OCI-LY7 (cell line): Measurements from ENCODE around the gene MSRB1. TPM values are rescaled to one million over a fixed set of nuclear protein-coding genes. Genes with fewer than 3 reads are reported as not detected.

Source experiments
- BruUV-seq: library from RNA; stranded (reverse); fragments of 400-500 nt; replicated peaks from 2 replicates; lab custom pipeline; 2021; lab: Mats Ljungman, UMichigan
- CTCF ChIA-PET: fragments of 300-600 bp; sonication (Branson Sonifier 250); formaldehyde crosslinking; loops from one replicate; lab custom pipeline; 2022; ENCODE audit warnings: antibody characterized with exemption; ENCODE audit not compliant: unreplicated experiment; lab: Charles Lee
- POLR2A ChIA-PET: fragments of 300-600 bp; sonication (Branson Sonifier 250); formaldehyde crosslinking; loops from one replicate; lab custom pipeline; 2022; ENCODE audit warnings: antibody characterized with exemption; lab: Charles Lee
- DNase-seq: peaks from one replicate; pipeline ENCODE4 v3.0.0-alpha.2; 2015; ENCODE audit warnings: low spot score
- H2AFZ ChIP-seq: fragments of 200-600 bp; sonication (generic), shearing (Covaris generic); 2 replicates; pipeline ENCODE4 v1.6.1; 2014; ENCODE audit warnings: mild to moderate bottlenecking, antibody characterized with exemption, low read length, moderate library complexity
- H3K27ac ChIP-seq: fragments of 200-600 bp; sonication (generic); 2 replicates; pipeline ENCODE4 v1.5.1; 2014; ENCODE audit warnings: mixed run types, low read depth, mild to moderate bottlenecking, moderate library complexity, low read length, inconsistent platforms; ENCODE audit not compliant: poor library complexity, severe bottlenecking
- H3K36me3 ChIP-seq: fragments of 200-600 bp; sonication (generic); 2 replicates; pipeline ENCODE4 v1.6.1; 2014; ENCODE audit warnings: mild to moderate bottlenecking, antibody characterized with exemption, low read length, moderate library complexity, mixed read lengths; ENCODE audit not compliant: insufficient read depth
- H3K4me1 ChIP-seq: fragments of 200-600 bp; sonication (generic); 2 replicates; pipeline ENCODE4 v1.5.1; 2014; ENCODE audit warnings: mild to moderate bottlenecking, low read length; ENCODE audit not compliant: insufficient read depth, poor library complexity, severe bottlenecking
- H3K4me2 ChIP-seq: fragments of 200-600 bp; sonication (generic); 2 replicates; pipeline ENCODE4 v1.6.1; 2014; ENCODE audit warnings: mild to moderate bottlenecking, low read length
- H3K4me3 ChIP-seq: fragments of 200-600 bp; sonication (generic); 2 replicates; pipeline ENCODE4 v1.5.1; 2014; ENCODE audit warnings: mild to moderate bottlenecking, low read depth, low read length; ENCODE audit not compliant: poor library complexity, severe bottlenecking
- H3K79me2 ChIP-seq: fragments of 200-600 bp; sonication (generic); 2 replicates; pipeline ENCODE4 v1.6.1; 2016; ENCODE audit warnings: low read depth, mild to moderate bottlenecking, low read length, moderate library complexity, mixed read lengths; ENCODE audit not compliant: insufficient read depth
- H3K9me2 ChIP-seq: fragments of 200-600 bp; sonication (generic); 2 replicates; pipeline ENCODE4 v1.6.1; 2016; ENCODE audit warnings: mild to moderate bottlenecking, low read length, mixed read lengths; ENCODE audit not compliant: insufficient read depth
- H3K9me3 ChIP-seq: fragments of 200-600 bp; sonication (generic); 2 replicates; pipeline ENCODE4 v1.6.1; 2014; ENCODE audit warnings: mild to moderate bottlenecking, mixed run types, low read length, mixed read lengths
- H4K20me1 ChIP-seq: fragments of 200-600 bp; sonication (generic); 2 replicates; pipeline ENCODE4 v1.6.1; 2014; ENCODE audit warnings: mild to moderate bottlenecking, antibody characterized with exemption, low read length, moderate library complexity, mixed read lengths; ENCODE audit not compliant: insufficient read depth
- EZH2phosphoT487 ChIP-seq: fragments of 200-600 bp; sonication (generic); IDR thresholded peaks from 2 replicates; pipeline ENCODE4 v1.6.1; 2018; ENCODE audit warnings: low read depth, borderline replicate concordance, mild to moderate bottlenecking, mixed run types, antibody characterized with exemption, low read length, moderate library complexity, mixed read lengths
- intact Hi-C: fragments of 100-400 bp; cut with micrococcal nuclease; formaldehyde crosslinking; loops from one replicate; pipeline ENCODE4 v1.10.0; 2022; ENCODE audit not compliant: unreplicated experiment
- total RNA-seq, 2 experiments: library from RNA; depleted of rRNA in 1 of 2; stranded (reverse); fragments of >200 nt in 1 of 2; shearing (Covaris generic) in 1 of 2; gene quantifications; 2 replicates each; pipeline ENCODE4 v1.2.3, GENCODE V29; 2014 to 2022
- TF ChIP-seq, protein P1 (sequence below): fragments of 200-600 bp; sonication (generic); conservative IDR thresholded peaks from 2 replicates; pipeline ENCODE4 v1.5.1; 2014; ENCODE audit warnings: mild to moderate bottlenecking, antibody characterized with exemption, low read length, moderate library complexity, mixed read lengths

MSRB1 gene
- total RNA-seq, 2 experiments from 2014 or later, result 9.0 to 17.6 TPM

DNA sequence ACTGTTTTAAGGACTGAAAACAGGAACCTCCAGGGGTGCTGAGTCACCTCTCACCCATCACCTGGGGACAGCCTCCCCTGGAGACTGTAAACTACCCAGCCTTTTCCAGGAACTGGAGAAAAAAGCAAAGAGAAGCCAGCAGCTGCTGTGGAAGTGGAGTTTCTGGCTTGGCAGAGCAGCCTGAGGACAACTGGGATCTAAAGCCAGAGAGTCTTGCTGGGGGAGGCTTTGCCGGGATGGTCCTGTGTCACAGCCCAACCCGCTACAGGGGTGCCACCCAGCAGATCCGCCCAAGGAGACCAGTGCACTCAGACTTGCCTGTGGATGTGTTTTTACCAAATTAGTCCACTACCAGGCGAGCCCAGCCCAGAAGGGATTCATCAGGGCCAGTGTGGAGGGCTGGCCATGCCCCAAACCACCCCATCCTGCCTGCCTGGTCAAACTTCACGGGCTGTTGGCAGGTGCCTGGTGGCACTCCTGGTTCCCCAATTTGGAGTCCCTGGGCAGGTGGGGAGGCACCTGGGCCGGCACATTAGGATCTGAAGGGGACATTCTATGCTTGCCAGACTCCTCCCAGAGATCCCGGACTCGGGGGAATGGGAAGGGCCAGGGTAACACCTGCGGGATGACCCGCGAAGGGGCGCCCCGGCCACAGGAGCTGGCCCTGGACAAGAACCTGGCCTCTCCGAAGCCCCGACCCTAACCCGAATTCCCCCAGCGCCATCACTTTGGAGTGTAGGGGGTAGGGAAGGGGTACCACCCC, 771 bp downstream of the MSRB1 start:
- peaks cover 18% of the 10 kb centered on the region for H3K4me1 ChIP-seq
- peak; percentile 34 for DNase-seq
- no TSS peak for BruUV-seq
- H3K4me3 ChIP-seq, result peak overlapping the region; percentile 84
- H3K27ac ChIP-seq, result no peak overlapping the region
- TF ChIP-seq, protein P1, sequence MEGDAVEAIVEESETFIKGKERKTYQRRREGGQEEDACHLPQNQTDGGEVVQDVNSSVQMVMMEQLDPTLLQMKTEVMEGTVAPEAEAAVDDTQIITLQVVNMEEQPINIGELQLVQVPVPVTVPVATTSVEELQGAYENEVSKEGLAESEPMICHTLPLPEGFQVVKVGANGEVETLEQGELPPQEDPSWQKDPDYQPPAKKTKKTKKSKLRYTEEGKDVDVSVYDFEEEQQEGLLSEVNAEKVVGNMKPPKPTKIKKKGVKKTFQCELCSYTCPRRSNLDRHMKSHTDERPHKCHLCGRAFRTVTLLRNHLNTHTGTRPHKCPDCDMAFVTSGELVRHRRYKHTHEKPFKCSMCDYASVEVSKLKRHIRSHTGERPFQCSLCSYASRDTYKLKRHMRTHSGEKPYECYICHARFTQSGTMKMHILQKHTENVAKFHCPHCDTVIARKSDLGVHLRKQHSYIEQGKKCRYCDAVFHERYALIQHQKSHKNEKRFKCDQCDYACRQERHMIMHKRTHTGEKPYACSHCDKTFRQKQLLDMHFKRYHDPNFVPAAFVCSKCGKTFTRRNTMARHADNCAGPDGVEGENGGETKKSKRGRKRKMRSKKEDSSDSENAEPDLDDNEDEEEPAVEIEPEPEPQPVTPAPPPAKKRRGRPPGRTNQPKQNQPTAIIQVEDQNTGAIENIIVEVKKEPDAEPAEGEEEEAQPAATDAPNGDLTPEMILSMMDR, result no peak
- no peak for TF ChIP-seq EZH2phosphoT487
- H3K9me2 ChIP-seq, result no peaks in the 10 kb centered on the region
- H3K9me3 ChIP-seq, result no peaks in the 10 kb centered on the region
- H3K36me3 ChIP-seq, result no peaks in the 10 kb centered on the region
- POLR2A ChIA-PET, result interaction anchor here (1.3 to 2.2 kb wide), 2 partner anchors 22 to 160 kb away, joined by 4 to 6 read pairs; partner anchors contain the start of genes NUBP2, RPS2 and SPSB3
- no peaks in the 10 kb centered on the region for H4K20me1 ChIP-seq
- CTCF ChIA-PET, result no interaction called here
- H3K4me2 ChIP-seq, result peak overlapping the region; percentile 95
- intact Hi-C loops, result loop anchor here (2.0 to 5.0 kb wide), 2 partner anchors 67 to 160 kb away; partner anchors contain the start of genes NUBP2, SPSB3 and ZNF598
- peak overlapping the region; percentile 83; the same call in 1 of the 2 replicates for H2AFZ ChIP-seq
- no peaks in the 10 kb centered on the region for H3K79me2 ChIP-seq

DNA sequence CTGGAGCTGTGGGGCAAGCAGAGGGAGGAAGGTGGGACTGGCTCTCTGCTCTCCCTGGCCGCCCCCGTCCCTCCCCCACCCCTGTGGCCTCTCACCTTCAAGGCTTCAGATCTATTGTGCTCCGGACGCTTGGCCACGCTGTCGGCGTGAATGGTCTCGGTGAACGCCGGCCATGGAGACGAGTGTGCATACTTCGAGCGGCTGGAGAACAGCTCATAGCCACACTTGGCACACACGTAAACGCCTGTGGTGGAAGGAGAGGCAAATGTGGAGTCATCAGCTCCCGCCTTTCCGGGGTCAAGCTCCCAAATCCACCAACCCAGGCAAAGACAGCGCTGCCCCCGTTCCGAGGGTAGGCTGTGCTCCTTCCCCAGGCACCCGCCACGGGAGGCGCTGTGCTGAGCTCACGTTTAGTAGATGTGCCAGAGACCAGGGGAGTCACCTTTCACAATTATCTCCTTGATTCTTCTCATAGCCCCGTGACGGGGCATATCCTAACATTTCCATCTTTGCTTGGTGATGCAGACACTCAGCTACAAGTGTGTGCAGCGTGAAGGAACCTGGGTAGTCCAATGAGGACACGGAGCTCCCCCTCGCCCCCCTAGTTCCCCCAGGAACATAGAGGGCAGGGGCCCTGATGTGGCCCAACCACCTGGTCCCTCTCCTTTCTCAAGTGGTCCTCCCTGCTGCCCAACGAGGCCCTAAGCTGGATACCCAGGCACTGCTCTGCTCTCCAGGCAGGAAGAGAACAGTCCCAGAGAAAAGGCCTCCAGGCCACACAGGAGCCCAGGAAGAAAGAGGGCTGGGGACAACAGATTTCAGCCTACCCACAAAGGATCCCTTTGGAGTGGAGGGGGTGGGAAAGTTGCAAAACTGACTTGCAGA, 1.6 kb downstream of the MSRB1 start:
- intact Hi-C loops, result loop anchor here (2.0 to 5.0 kb wide), 2 partner anchors 67 to 159 kb away; partner anchors contain the start of genes NUBP2, SPSB3 and ZNF598
- peak; percentile 35 for DNase-seq
- POLR2A ChIA-PET, result interaction anchor here (1.3 to 2.2 kb wide), 2 partner anchors 23 to 159 kb away, joined by 4 to 6 read pairs; partner anchors contain the start of genes NUBP2, RPS2 and SPSB3
- no peaks in the 10 kb centered on the region for H3K9me3 ChIP-seq
- H3K79me2 ChIP-seq, result no peaks in the 10 kb centered on the region
- H3K27ac ChIP-seq, result no peak overlapping the region
- no peaks in the 10 kb centered on the region for H3K36me3 ChIP-seq
- CTCF ChIA-PET, result interaction anchor here (0.6 to 1.0 kb wide), 2 partner anchors 32 to 1205 kb away, joined by 3 read pairs; no protein-coding TSS in a partner anchor
- no peak overlapping the region for H2AFZ ChIP-seq
- H3K4me3 ChIP-seq, result peak overlapping the region; percentile 84
- H4K20me1 ChIP-seq, result no peaks in the 10 kb centered on the region
- H3K9me2 ChIP-seq, result no peaks in the 10 kb centered on the region
- H3K4me1 ChIP-seq, result peaks cover 18% of the 10 kb centered on the region
- BruUV-seq, result no TSS peak
- TF ChIP-seq, protein P1, result peak; percentile 71
- no peak for TF ChIP-seq EZH2phosphoT487
- peak overlapping the region; percentile 95 for H3K4me2 ChIP-seq
